ENCODE data around the gene IVD. TPM values are rescaled to one million over a fixed set of nuclear protein-coding genes. Genes with fewer than 3 reads are reported as not detected.

IVD gene
- total RNA-seq (10 to 100 TPM; 79.1 to 94.7 TPM), polyA plus RNA-seq (ENCODE audit: insufficient read depth, low read depth, low replicate concordance) (88.7 TPM)
- long read RNA-seq, donor 1, transcript IVD-206 (12 exons, 1,809 nt): major isoform, 12 of 22 reads
- long read RNA-seq, donor 1, partial matches to known transcripts: 6 of 22 reads
- long read RNA-seq, donor 1, other reads (novel, unspliced or antisense): 0 of 22 reads
- long read RNA-seq, donor 2, transcript IVD-206 (12 exons, 1,809 nt): major isoform, 10 of 10 reads
- long read RNA-seq, donor 2, partial matches to known transcripts: 0 of 10 reads
- long read RNA-seq, donor 2, other reads (novel, unspliced or antisense): 0 of 10 reads

DNA sequence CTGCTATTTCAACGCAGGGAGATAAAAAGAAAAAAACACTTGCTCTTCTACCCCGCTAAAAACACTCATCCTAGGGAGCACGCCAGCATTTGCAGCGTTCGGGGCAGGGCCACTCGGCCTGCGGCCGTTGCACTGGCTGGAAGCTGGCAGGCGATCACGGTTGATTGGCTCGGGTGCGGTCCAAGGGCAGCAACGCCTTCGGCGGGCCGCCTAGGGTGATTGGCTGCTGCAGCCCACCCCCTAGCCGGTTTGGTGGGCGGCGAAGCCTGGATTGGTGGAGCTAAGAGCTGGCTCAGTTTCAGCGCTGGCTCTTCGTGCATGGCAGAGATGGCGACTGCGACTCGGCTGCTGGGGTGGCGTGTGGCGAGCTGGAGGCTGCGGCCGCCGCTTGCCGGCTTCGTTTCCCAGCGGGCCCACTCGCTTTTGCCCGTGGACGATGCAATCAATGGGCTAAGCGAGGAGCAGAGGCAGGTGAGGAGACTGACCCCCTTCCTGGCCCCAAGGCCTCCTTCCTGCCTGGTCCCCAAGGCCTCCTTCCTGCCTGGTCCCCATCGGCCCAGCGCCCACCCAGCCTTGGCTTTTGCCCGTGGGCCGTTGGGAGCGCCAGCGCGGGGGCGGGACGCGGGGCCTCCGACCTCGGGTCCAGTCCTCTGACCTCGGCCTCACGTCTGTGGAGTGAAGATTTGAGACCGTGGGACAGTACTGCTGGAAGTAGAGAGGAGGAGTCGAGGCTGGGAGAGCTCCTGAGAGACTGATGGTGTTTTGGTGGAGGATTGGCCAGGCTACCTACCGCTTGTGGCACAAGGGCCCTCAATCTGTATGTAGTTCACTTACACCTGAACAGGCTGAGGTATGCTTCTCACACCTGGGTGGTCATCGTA is at the start of gene IVD:
TSS of gene IVD (plus strand) at position 295 of the 881 bp plus-strand sequence. CDS start at position 328, 33 bp downstream.
- WGBS, 2 donors: 1 to 4% methylated on average over 14 to 54 of the region's 54 CpGs
- TF ChIP-seq, protein P1, sequence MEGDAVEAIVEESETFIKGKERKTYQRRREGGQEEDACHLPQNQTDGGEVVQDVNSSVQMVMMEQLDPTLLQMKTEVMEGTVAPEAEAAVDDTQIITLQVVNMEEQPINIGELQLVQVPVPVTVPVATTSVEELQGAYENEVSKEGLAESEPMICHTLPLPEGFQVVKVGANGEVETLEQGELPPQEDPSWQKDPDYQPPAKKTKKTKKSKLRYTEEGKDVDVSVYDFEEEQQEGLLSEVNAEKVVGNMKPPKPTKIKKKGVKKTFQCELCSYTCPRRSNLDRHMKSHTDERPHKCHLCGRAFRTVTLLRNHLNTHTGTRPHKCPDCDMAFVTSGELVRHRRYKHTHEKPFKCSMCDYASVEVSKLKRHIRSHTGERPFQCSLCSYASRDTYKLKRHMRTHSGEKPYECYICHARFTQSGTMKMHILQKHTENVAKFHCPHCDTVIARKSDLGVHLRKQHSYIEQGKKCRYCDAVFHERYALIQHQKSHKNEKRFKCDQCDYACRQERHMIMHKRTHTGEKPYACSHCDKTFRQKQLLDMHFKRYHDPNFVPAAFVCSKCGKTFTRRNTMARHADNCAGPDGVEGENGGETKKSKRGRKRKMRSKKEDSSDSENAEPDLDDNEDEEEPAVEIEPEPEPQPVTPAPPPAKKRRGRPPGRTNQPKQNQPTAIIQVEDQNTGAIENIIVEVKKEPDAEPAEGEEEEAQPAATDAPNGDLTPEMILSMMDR (IDR thresholded peaks at IDR 0.05): no peak
- TF ChIP-seq POLR2A (IDR thresholded peaks at IDR 0.05): no peak
- intact Hi-C loops (cut with DNase I; ENCODE audit: low total_unique reads): no loop called here

DNA sequence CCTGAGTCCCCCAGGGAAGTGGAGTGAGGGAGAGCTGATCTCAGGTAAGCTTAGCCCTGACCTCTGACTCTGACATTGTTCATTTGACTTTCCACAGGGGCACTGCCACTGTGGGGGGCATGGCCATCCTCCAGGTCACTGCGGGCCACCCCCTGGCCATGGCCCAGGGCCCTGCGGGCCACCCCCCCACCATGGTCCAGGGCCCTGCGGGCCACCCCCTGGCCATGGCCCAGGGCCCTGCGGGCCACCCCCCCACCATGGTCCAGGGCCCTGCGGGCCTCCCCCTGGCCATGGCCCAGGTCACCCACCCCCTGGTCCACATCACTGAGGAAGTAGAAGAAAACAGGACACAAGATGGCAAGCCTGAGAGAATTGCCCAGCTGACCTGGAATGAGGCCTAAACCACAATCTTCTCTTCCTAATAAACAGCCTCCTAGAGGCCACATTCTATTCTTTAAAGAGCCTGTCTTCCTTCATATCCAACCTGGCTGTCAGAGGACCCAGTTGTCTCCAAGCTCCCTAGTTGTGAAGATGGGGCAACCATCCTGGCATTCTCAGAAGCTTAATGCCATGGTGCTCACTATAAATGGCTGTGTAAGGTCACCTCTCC is 49.5 kb upstream of the IVD start:
- intact Hi-C loops (cut with DNase I; ENCODE audit: low total_unique reads): no loop called here
- peaks cover 16% of the 10 kb centered on the region for H3K4me1 ChIP-seq
- H3K36me3 ChIP-seq (ENCODE audit: low read depth, missing control alignments): no peaks in the 10 kb centered on the region
- no peak for TF ChIP-seq POLR2A (IDR thresholded peaks at IDR 0.05)
- TF ChIP-seq, protein P1 (IDR thresholded peaks at IDR 0.05): no peak
- 81% methylated on average over 5 of the region's 5 CpGs; no CpG with 5 or more reads in 1 of the 2 donors for whole genome bisulfite sequencing, 2 donors
- H3K9me3 ChIP-seq: no peaks in the 10 kb centered on the region
- no peak overlapping the region for H3K27ac ChIP-seq
- DNase-seq: no peak
- no peak overlapping the region for H3K4me3 ChIP-seq
- H3K27me3 ChIP-seq: no peaks in the 10 kb centered on the region

More for the DNA sequence above, at the start of gene IVD:
- H3K9me3 ChIP-seq: no peaks in the 10 kb centered on the region
- H3K4me1 ChIP-seq: peaks cover 7% of the 10 kb centered on the region
- no peaks in the 10 kb centered on the region for H3K27me3 ChIP-seq
- H3K4me3 ChIP-seq: peak within 1 kb of the TSS; percentile 74 to 77
- peak within 1 kb of the TSS; percentile 34 to 72 for H3K27ac ChIP-seq
- peak; percentile 97 for DNase-seq
- H3K36me3 ChIP-seq (ENCODE audit: low read depth, missing control alignments): no peaks in the 10 kb centered on the region

DNA sequence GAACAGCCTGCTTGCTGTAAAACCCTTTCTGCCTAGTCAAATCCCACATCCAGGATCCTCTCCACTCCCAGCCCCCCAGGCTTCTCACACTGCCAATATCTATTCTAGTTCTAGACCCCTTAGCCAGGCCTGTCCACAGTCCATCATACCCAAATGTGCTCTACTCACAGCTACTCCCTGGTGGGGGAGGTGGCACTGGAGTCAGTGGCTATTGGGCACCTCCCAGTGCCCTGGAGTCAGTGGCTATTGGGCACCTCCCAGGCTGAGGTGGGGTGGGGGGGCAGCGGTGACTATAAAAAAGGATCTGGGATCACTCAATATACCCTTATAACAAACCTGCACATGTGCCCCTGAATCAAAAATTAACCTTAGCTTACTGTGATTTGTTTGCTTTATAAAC is 48.3 kb upstream of the IVD start:
- Histone ChIP-seq H3K27me3 (no peaks in the 10 kb centered on the region), H3K36me3 (ENCODE audit: low read depth, missing control alignments) (no peaks in the 10 kb centered on the region), H3K27ac (no peak overlapping the region), H3K4me1 (peaks cover 16% of the 10 kb centered on the region), H3K9me3 (no peaks in the 10 kb centered on the region), H3K4me3 (peak overlapping the region; percentile 57 to 65)
- WGBS, 2 donors: 38 to 43% methylated on average over 1 of the region's 1 CpG
- no peak for DNase-seq
- intact Hi-C loops (cut with DNase I; ENCODE audit: low total_unique reads): no loop called here
- no peak for TF ChIP-seq POLR2A (IDR thresholded peaks at IDR 0.05)
- TF ChIP-seq, protein P1 (IDR thresholded peaks at IDR 0.05): no peak

DNA sequence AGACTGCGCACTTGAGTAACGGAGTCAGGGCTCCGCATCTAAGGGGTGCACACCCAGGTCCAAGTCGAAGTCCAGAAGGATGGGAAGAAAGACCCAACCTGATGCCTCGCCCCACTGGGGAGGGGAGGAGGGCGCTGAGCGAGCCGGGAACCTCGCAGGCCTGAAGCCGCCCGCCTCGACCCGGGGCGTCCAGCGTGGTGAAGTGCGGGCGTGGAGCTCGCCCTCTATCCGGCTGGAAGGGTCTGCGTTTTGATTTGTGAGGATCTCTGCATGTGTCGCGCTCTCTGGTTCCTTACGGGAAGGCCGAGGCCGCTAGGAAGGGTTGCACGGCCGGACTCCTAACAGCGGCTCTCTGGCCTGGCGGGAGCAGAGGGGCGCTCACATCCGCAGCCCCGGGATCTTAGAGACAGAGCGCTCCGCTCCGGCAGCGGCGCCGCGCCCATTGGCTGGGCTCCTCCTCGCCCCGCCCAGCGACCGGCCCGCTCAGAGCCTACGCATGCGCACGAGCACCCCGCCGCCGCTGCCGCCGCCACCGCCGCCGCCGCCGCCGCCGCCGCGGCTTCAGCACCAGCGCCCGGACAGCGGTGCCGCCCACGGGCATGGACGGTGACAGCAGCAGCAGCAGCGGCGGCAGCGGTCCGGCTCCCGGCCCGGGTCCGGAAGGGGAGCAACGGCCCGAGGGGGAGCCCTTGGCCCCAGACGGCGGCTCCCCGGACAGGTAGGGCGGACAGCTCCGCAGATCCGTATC is 47.7 kb upstream of the IVD start, which contains the start of gene DISP2:
TSS of gene DISP2 (plus strand) at position 497 of the 748 bp plus-strand sequence. CDS start at position 600, 103 bp downstream.
- Histone ChIP-seq H3K36me3 (ENCODE audit: low read depth, missing control alignments) (no peaks in the 10 kb centered on the region), H3K27ac (no peak within 1 kb of the TSS), H3K4me1 (peaks cover 16% of the 10 kb centered on the region), H3K4me3 (peak within 1 kb of the TSS; percentile 57 to 65), H3K9me3 (no peaks in the 10 kb centered on the region), H3K27me3 (no peaks in the 10 kb centered on the region)
- intact Hi-C loops (cut with DNase I; ENCODE audit: low total_unique reads): no loop called here
- 4 to 13% methylated on average over 10 to 47 of the region's 82 CpGs for WGBS, 2 donors
- no peak for TF ChIP-seq POLR2A (IDR thresholded peaks at IDR 0.05)
- TF ChIP-seq, protein P1 (IDR thresholded peaks at IDR 0.05): no peak
- peak; percentile 87 for DNase-seq
